ENCODE data around the gene TRIP11.

The TRIP11 gene

DNA sequence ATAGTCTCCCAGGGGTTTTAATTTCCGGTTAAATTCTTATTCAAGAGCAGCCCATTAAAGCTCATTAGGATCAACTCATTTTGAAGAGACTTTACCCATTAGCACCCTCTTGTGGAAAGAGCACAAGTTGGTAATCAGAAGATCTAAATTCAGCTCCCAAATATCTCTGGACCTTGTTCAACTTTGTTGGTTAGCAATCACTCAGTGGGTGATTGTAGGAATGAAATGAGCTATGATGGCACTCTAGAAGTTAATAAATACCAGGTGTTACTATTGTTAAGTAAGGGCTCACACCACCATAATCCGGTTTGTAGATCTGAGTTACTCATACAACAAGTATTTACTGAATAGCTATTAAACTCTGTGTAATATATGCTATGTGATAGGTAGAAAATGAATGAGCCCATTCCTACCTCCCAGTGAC, 42.9 kb downstream of the TRIP11 start:
- Histone ChIP-seq H3K4me3 (ENCODE audit: low read depth, low read length, poor library complexity, severe bottlenecking) (no peak overlapping the region), H3K4me2 (ENCODE audit: low read length) (no peak overlapping the region), H3K27me3 (ENCODE audit: insufficient read depth, low read length) (no peaks in the 10 kb centered on the region), H3K36me3 (ENCODE audit: insufficient read depth, low read length) (peaks cover 30% of the 10 kb centered on the region), H4K20me1 (ENCODE audit: insufficient read depth, low read length) (no peaks in the 10 kb centered on the region), H2AFZ (ENCODE audit: low read length) (no peak overlapping the region), H3K9me3 (ENCODE audit: low read length) (no peaks in the 10 kb centered on the region), H3K27ac (ENCODE audit: low read depth, low read length, poor library complexity, severe bottlenecking) (no peak overlapping the region), H3F3A (ENCODE audit: insufficient read depth, low read length) (no peaks in the 10 kb centered on the region), H3K9ac (ENCODE audit: low read length) (no peak overlapping the region), H3K9me2 (ENCODE audit: low read depth, low read length) (no peaks in the 10 kb centered on the region), H3K4me1 (ENCODE audit: insufficient read depth, low read length, severe bottlenecking) (no peaks in the 10 kb centered on the region), H3K79me2 (ENCODE audit: insufficient read depth, low read length) (no peaks in the 10 kb centered on the region)
- TF ChIP-seq, protein P1, sequence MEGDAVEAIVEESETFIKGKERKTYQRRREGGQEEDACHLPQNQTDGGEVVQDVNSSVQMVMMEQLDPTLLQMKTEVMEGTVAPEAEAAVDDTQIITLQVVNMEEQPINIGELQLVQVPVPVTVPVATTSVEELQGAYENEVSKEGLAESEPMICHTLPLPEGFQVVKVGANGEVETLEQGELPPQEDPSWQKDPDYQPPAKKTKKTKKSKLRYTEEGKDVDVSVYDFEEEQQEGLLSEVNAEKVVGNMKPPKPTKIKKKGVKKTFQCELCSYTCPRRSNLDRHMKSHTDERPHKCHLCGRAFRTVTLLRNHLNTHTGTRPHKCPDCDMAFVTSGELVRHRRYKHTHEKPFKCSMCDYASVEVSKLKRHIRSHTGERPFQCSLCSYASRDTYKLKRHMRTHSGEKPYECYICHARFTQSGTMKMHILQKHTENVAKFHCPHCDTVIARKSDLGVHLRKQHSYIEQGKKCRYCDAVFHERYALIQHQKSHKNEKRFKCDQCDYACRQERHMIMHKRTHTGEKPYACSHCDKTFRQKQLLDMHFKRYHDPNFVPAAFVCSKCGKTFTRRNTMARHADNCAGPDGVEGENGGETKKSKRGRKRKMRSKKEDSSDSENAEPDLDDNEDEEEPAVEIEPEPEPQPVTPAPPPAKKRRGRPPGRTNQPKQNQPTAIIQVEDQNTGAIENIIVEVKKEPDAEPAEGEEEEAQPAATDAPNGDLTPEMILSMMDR (IDR thresholded peaks at IDR 0.05; ENCODE audit: low read length) = peak; percentile 66
- TF ChIP-seq EZH2 (IDR thresholded peaks at IDR 0.05; ENCODE audit: borderline replicate concordance, low read length) = no peak

DNA sequence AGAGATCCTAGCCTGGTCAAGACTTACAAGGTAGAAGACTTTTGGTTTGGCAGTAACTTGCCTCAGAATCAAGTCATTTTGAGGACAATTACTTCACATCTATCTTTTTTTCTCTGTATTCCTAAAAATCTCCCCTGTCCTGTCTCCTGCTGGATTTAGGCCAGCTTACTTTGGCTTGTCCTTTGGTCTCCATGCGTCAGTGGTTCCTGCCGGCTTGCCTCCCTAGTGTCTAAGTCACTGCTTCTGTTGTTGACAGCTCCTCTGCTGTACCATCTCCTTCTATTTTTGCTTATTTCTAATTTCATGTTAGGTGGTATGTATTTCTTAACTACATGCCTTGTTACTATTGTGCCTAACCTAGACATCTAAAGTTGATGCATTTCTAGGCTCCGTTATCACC, 52.7 kb downstream of the TRIP11 start:
- Histone ChIP-seq H3K9me3 (ENCODE audit: low read length) (no peaks in the 10 kb centered on the region), H3K27ac (ENCODE audit: low read depth, low read length, poor library complexity, severe bottlenecking) (no peak overlapping the region), H3K79me2 (ENCODE audit: insufficient read depth, low read length) (no peaks in the 10 kb centered on the region), H3K4me2 (ENCODE audit: low read length) (no peak overlapping the region), H3K9ac (ENCODE audit: low read length) (no peak overlapping the region), H3K27me3 (ENCODE audit: insufficient read depth, low read length) (no peaks in the 10 kb centered on the region), H3K9me2 (ENCODE audit: low read depth, low read length) (no peaks in the 10 kb centered on the region), H3K36me3 (ENCODE audit: insufficient read depth, low read length) (peaks cover 78% of the 10 kb centered on the region), H2AFZ (ENCODE audit: low read length) (no peak overlapping the region), H4K20me1 (ENCODE audit: insufficient read depth, low read length) (no peaks in the 10 kb centered on the region), H3K4me1 (ENCODE audit: insufficient read depth, low read length, severe bottlenecking) (no peaks in the 10 kb centered on the region), H3F3A (ENCODE audit: insufficient read depth, low read length) (no peaks in the 10 kb centered on the region), H3K4me3 (ENCODE audit: low read depth, low read length, poor library complexity, severe bottlenecking) (no peak overlapping the region)
- TF ChIP-seq, protein P1 (IDR thresholded peaks at IDR 0.05; ENCODE audit: low read length) = no peak
- no peak for TF ChIP-seq EZH2 (IDR thresholded peaks at IDR 0.05; ENCODE audit: borderline replicate concordance, low read length)

GRCh38 chr14:91985521-91986255, 54.2 kb downstream of the TRIP11 start:
- H3F3A ChIP-seq (ENCODE audit: insufficient read depth, low read length) = no peaks in the 10 kb centered on the region

More at GRCh38 chr14:91985521-91986255, 54.2 kb downstream of the TRIP11 start:
- no peak overlapping the region for H3K27ac ChIP-seq (ENCODE audit: low read depth, low read length, poor library complexity, severe bottlenecking)
- no peaks in the 10 kb centered on the region for H3K9me3 ChIP-seq (ENCODE audit: low read length)
- TF ChIP-seq, protein P1 (IDR thresholded peaks at IDR 0.05; ENCODE audit: low read length) = no peak
- TF ChIP-seq EZH2 (IDR thresholded peaks at IDR 0.05; ENCODE audit: borderline replicate concordance, low read length) = no peak
- no peaks in the 10 kb centered on the region for H4K20me1 ChIP-seq (ENCODE audit: insufficient read depth, low read length)
- H3K4me1 ChIP-seq (ENCODE audit: insufficient read depth, low read length, severe bottlenecking) = no peaks in the 10 kb centered on the region
- H3K36me3 ChIP-seq (ENCODE audit: insufficient read depth, low read length) = peaks cover 63% of the 10 kb centered on the region
- no peaks in the 10 kb centered on the region for H3K9me2 ChIP-seq (ENCODE audit: low read depth, low read length)
- H2AFZ ChIP-seq (ENCODE audit: low read length) = no peak overlapping the region
- H3K4me3 ChIP-seq (ENCODE audit: low read depth, low read length, poor library complexity, severe bottlenecking) = no peak overlapping the region
- H3K79me2 ChIP-seq (ENCODE audit: insufficient read depth, low read length) = no peaks in the 10 kb centered on the region
- H3K9ac ChIP-seq (ENCODE audit: low read length) = no peak overlapping the region
- no peak overlapping the region for H3K4me2 ChIP-seq (ENCODE audit: low read length)
- no peaks in the 10 kb centered on the region for H3K27me3 ChIP-seq (ENCODE audit: insufficient read depth, low read length)
